HepG2 (cell line): ENCODE data around the gene AFF4. TPM values are rescaled to one million over a fixed set of nuclear protein-coding genes. Genes with fewer than 3 reads are reported as not detected.
A peak's percentile ranks its signal among the peaks of the same experiment; 100 is the strongest.

Experiments
- ATAC-seq: fragments of 200-7000 bp; cut with Tn5 transposase; 3 replicates; pipeline ENCODE4 v1.9.1; 2020; ENCODE audit warnings: mild to moderate bottlenecking, moderate library complexity
- BruUV-seq: library from RNA; stranded (reverse); fragments of 400-500 nt; replicated peaks from 2 replicates; lab custom pipeline; 2021; lab: Mats Ljungman, UMichigan
- CTCF ChIA-PET: fragments of 300-600 bp; formaldehyde crosslinking; extraction: SDS; loops from one replicate; lab custom pipeline; 2021; ENCODE audit warnings: low total read pairs, inconsistent platforms, low intra/inter-chr PET ratio; lab: Yijun Ruan, JAX
- POLR2A ChIA-PET: fragments of 350-600 bp; sonication (Branson Sonifier 250); formaldehyde crosslinking; loops from one replicate; lab custom pipeline; 2020; ENCODE audit warnings: antibody characterized with exemption, inconsistent platforms; lab: Yijun Ruan, JAX
- DNase-seq: peaks from one replicate; pipeline ENCODE4 v3.0.0-alpha.2; 2015; ENCODE audit warnings: low spot score
- FAIRE-seq: peaks from 3 replicates; lab custom pipeline; 2011; peaks lifted over from hg19 to GRCh38; lab: Jason Lieb, UNC
- H2AFZ ChIP-seq: one replicate; pipeline ENCODE4 v1.6.1; 2011; ENCODE audit warnings: low read length, inconsistent platforms
- H3K27ac ChIP-seq: fragments of 300-600 bp; 3 replicates; pipeline ENCODE4 v1.8.0; 2011; ENCODE audit warnings: mixed run types, mild to moderate bottlenecking, mixed read lengths, low read length, inconsistent platforms; ENCODE audit not compliant: insufficient read depth; ENCODE audit errors: extremely low read length
- H3K27me3 ChIP-seq, 2 experiments: fragments of 200-600 bp in 1 of 2; 2 replicates in 1 of 2; 3 replicates in 1 of 2; pipeline versions ENCODE4 v1.6.0 to v1.8.0; 2011; ENCODE audit warnings: low read length in 2 of 2, mild to moderate bottlenecking in 2 of 2, moderate library complexity in 2 of 2, inconsistent platforms in 1 of 2; ENCODE audit not compliant: insufficient read depth in 2 of 2, control insufficient read depth in 1 of 2
- H3K36me3 ChIP-seq, 2 experiments: fragments of 200-600 bp in 1 of 2; replicated peaks in 1 of 2; 2 replicates in 1 of 2; 3 replicates in 1 of 2; pipeline versions ENCODE4 v1.5.1 to v1.8.0; 2011; ENCODE audit warnings: low read length in 2 of 2, inconsistent platforms in 1 of 2; ENCODE audit not compliant: insufficient read depth in 2 of 2, control insufficient read depth in 1 of 2
- H3K4me1 ChIP-seq: 2 replicates; pipeline ENCODE4 v1.5.1; 2012; ENCODE audit warnings: low read length, inconsistent platforms; ENCODE audit not compliant: insufficient read depth
- H3K4me2 ChIP-seq: 2 replicates; pipeline ENCODE4 v1.6.0; 2011; ENCODE audit warnings: low read depth, low read length, inconsistent platforms
- H3K4me3 ChIP-seq, 3 experiments: fragments of 200-600 bp in 1 of 3; sonication (generic), shearing (Covaris generic) in 1 of 3; replicated peaks in 1 of 3; 2 replicates each; pipeline ENCODE4 v1.5.1; 2011 to 2016; ENCODE audit warnings: low read length in 3 of 3, inconsistent platforms in 2 of 3, low read depth in 2 of 3, mild to moderate bottlenecking in 2 of 3, control low read depth in 1 of 3, mixed read lengths in 1 of 3; ENCODE audit not compliant: insufficient read depth in 1 of 3
- H3K79me2 ChIP-seq: one replicate; pipeline ENCODE4 v1.6.1; 2011; ENCODE audit warnings: low read length, inconsistent platforms; ENCODE audit not compliant: insufficient read depth
- H3K9ac ChIP-seq: 2 replicates; pipeline ENCODE4 v1.6.0; 2011; ENCODE audit warnings: mild to moderate bottlenecking, low read depth, low read length, inconsistent platforms; ENCODE audit not compliant: insufficient read depth
- H3K9me3 ChIP-seq: 2 replicates; pipeline ENCODE4 v1.5.1; 2012; ENCODE audit warnings: mild to moderate bottlenecking, low read length
- H4K20me1 ChIP-seq: 2 replicates; pipeline ENCODE4 v1.6.0; 2011; ENCODE audit warnings: inconsistent platforms, mild to moderate bottlenecking, low read length, moderate library complexity; ENCODE audit not compliant: insufficient read depth
- AKAP8 ChIP-seq: sonication (generic); formaldehyde crosslinking; IDR thresholded peaks from 2 replicates; pipeline ENCODE4 v1.5.1; 2020; ENCODE audit warnings: mild to moderate bottlenecking, missing genetic modification reagents
- BRCA1 ChIP-seq: sonication (generic); formaldehyde crosslinking; IDR thresholded peaks from 2 replicates; pipeline ENCODE4 v1.4.0; 2020; ENCODE audit warnings: missing genetic modification reagents
- IRF2 ChIP-seq: IDR thresholded peaks from 2 replicates; pipeline ENCODE4 v1.6.1; 2018; ENCODE audit warnings: missing genetic modification reagents, missing compliant biosample characterization
- NKX3-1 ChIP-seq: sonication (generic); formaldehyde crosslinking; IDR thresholded peaks from 2 replicates; pipeline ENCODE4 v1.5.0; 2020; ENCODE audit warnings: missing genetic modification reagents
- SAFB2 ChIP-seq: sonication (generic); formaldehyde crosslinking; IDR thresholded peaks from 2 replicates; pipeline ENCODE4 v1.5.1; 2020; ENCODE audit warnings: missing genetic modification reagents, low read depth, mild to moderate bottlenecking, borderline replicate concordance
- SYNCRIP ChIP-seq: fragments of 200-400 bp; formaldehyde crosslinking; IDR thresholded peaks from 2 replicates; pipeline ENCODE4 v1.6.1; 2018; ENCODE audit warnings: mild to moderate bottlenecking, low read depth, low read length; ENCODE audit not compliant: insufficient read depth
- TERF1 ChIP-seq: sonication (generic); formaldehyde crosslinking; IDR thresholded peaks from 2 replicates; pipeline ENCODE4 v1.8.0; 2022; ENCODE audit warnings: mild to moderate bottlenecking, missing genetic modification reagents, moderate library complexity
- YY1 ChIP-seq: IDR thresholded peaks from 2 replicates; pipeline ENCODE4 v1.6.1; 2011; ENCODE audit warnings: low read length, low read depth, moderate library complexity, mild to moderate bottlenecking; ENCODE audit not compliant: insufficient read depth, insufficient replicate concordance
- ZKSCAN5 ChIP-seq: sonication (generic); formaldehyde crosslinking; IDR thresholded peaks from 2 replicates; pipeline ENCODE4 v1.5.1; 2020; ENCODE audit warnings: mild to moderate bottlenecking, missing genetic modification reagents
- ZNF431 ChIP-seq: sonication (generic); formaldehyde crosslinking; IDR thresholded peaks from 2 replicates; pipeline ENCODE4 v1.9.0; 2022; ENCODE audit warnings: missing genetic modification reagents, low read depth, mild to moderate bottlenecking, borderline replicate concordance
- ZNF614 ChIP-seq: IDR thresholded peaks from 2 replicates; pipeline ENCODE4 v1.6.1; 2018; ENCODE audit warnings: missing biosample characterization, missing genetic modification reagents, inconsistent platforms, borderline replicate concordance
- ZNF747 ChIP-seq: sonication (generic); formaldehyde crosslinking; IDR thresholded peaks from 2 replicates; pipeline ENCODE4 v1.8.1; 2023; ENCODE audit warnings: missing genetic modification reagents, mild to moderate bottlenecking, borderline replicate concordance
- ZSCAN31 ChIP-seq: sonication (generic); formaldehyde crosslinking; IDR thresholded peaks from 2 replicates; pipeline ENCODE4 v1.5.0; 2020; ENCODE audit warnings: low read depth, mild to moderate bottlenecking, missing genetic modification reagents
- WGBS: methylation state at CpG from one replicate; pipeline ENCODE4 v1.1.6; 2017; ENCODE audit warnings: low lambda C conversion rate; 5-methylcytosine and 5-hydroxymethylcytosine counted together
- in situ Hi-C: cut with HindIII; loops from 2 replicates; pipeline ENCODE4 v1.10.0; 2017; ENCODE audit warnings: low pct_unique_long_range_greater_than_20kb; ENCODE audit not compliant: extremely low pct_ligation_motif_present
- intact Hi-C: fragments of 100-400 bp; cut with micrococcal nuclease; formaldehyde crosslinking; loops from one replicate; pipeline ENCODE4 v1.10.0; 2022; ENCODE audit not compliant: unreplicated experiment
- polyA plus RNA-seq, 8 experiments: library from polyadenylated mRNA; depleted of rRNA in 3 of 8; stranded (reverse) in 7 of 8; unstranded in 1 of 8; fragments of >200 nt; fragmentation: Illumina TruSeq in 4 of 8; extraction: Trizol in 4 of 8; gene quantifications; 2 replicates each; pipeline versions ENCODE4 v1.2.1 to v1.2.3, GENCODE V29; 2011 to 2016; ENCODE audit warnings: low read depth in 4 of 8, missing spikeins in 1 of 8, mixed read lengths in 1 of 8; ENCODE audit not compliant: insufficient read depth in 1 of 8
- total RNA-seq, 5 experiments: library from RNA; depleted of rRNA; stranded (reverse); fragments of >200 nt; fragmentation: Illumina TruSeq; extraction: Trizol; gene quantifications; 2 replicates each; pipeline ENCODE4 v1.2.3, GENCODE V29; 2016; ENCODE audit warnings: low read depth in 1 of 5
- TF ChIP-seq, protein P1 (sequence below): sonication (generic); formaldehyde crosslinking; IDR thresholded peaks from 2 replicates; pipeline ENCODE4 v1.4.0; 2020; ENCODE audit warnings: mild to moderate bottlenecking, missing genetic modification reagents, borderline replicate concordance

The AFF4 gene
- total and polyA plus RNA-seq, 2 of the 13 experiments (the other 11 are each of a cell fraction or from before 2014, with no cell fraction given), result 22.1 to 25.5 TPM

- 0 out of 2 replicates have a peak, but pooled peaks have one; percentile 17 for TF ChIP-seq ZNF747 (CRISPR knock-in tag)
- TF ChIP-seq ZSCAN31 (CRISPR knock-in tag), result 0 out of 2 replicates have a peak, but pooled peaks have one; percentile 75
- TF ChIP-seq IRF2 (CRISPR knock-in tag), result peak; percentile 41; the same call in 1 of the 2 replicates
- 0 out of 2 replicates have a peak, but pooled peaks have one; percentile 32 for TF ChIP-seq SAFB2 (CRISPR knock-in tag)
- no peak for TF ChIP-seq NKX3-1 (CRISPR knock-in tag)
- TF ChIP-seq TERF1 (CRISPR knock-in tag), result no peak
- TF ChIP-seq AKAP8 (CRISPR knock-in tag), result peak; percentile 50; the same call in 1 of the 2 replicates
- TF ChIP-seq ZNF614 (CRISPR knock-in tag), result peak; percentile 84
Observed at GRCh38 chr5:132839426-132840301, 123.8 kb downstream of the AFF4 start (continued).

DNA sequence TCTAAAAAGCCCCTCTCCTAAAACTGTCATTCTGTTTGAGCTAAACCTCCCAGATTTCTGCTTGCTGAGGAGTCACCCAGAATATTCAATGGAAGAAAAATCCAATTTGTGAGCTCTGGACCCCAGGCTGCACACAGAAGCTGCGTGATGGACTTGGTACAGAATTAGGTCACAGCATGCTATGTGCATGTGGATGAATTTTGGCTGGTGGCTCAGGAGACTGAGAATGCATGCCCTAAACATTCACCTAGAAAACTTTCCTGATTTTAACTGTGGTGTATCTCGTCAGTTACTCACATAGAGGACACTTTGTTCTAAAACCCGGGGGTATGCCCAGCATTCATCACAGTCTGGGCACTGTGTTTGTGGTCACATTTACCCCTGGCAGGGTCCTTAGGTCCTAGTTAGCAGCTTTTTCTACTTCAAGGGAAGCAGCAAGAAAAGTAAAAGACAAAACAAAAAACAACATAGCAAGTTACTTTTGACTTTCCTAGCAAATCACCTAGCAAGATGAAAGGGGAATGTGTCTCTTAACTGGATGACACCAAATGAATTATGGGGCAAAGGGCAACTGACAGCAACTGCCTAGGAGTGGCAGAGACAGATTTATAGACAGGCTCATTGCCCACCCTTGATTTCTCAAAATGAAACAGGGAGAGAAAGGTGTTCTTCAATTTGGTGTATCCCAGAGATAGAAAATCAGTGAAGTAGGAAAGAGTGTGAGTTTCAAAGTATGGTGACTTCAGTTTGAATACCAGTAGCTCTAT, 124.7 kb downstream of the AFF4 start:
- intact Hi-C loops (no loop called here), in situ Hi-C loops (no loop called here)
- BruUV-seq, result no TSS peak
- peak overlapping the region; percentile 98 for H3K27ac ChIP-seq
- H3K36me3 ChIP-seq, result no peaks in the 10 kb centered on the region
- H3K4me3 ChIP-seq, result peak overlapping the region; percentile 36 to 68 (median 56); a peak in 5 of 6 replicates
- H3K9me3 ChIP-seq, result no peaks in the 10 kb centered on the region
- H3K79me2 ChIP-seq, result no peaks in the 10 kb centered on the region
- ATAC-seq (peak; percentile 43), DNase-seq (no peak), FAIRE-seq (no peak)
- peaks cover 83% of the 10 kb centered on the region for H3K4me1 ChIP-seq
- 0% methylated on average over 3 of the region's 3 CpGs for WGBS
- no peak overlapping the region for H2AFZ ChIP-seq
- H3K9ac ChIP-seq, result peak overlapping the region; percentile 88
- no peaks in the 10 kb centered on the region for H3K27me3 ChIP-seq
- H3K4me2 ChIP-seq, result peak overlapping the region; percentile 92
- CTCF ChIA-PET, result no interaction called here
- H4K20me1 ChIP-seq, result no peaks in the 10 kb centered on the region
- POLR2A ChIA-PET, result interaction anchor here (0.7 to 4.8 kb wide), 14 partner anchors 8 to 213 kb away, joined by 3 to 51 read pairs (median 10); partner anchors contain the start of genes GDF9, HSPA4, SHROOM1 and UQCRQ
- TF ChIP-seq ZKSCAN5, result no peak
- TF ChIP-seq ZNF431, result no peak
- TF ChIP-seq BRCA1 (CRISPR knock-in tag), result no peak
- no peak for TF ChIP-seq YY1
- TF ChIP-seq SYNCRIP, result no peak
- TF ChIP-seq, protein P1, sequence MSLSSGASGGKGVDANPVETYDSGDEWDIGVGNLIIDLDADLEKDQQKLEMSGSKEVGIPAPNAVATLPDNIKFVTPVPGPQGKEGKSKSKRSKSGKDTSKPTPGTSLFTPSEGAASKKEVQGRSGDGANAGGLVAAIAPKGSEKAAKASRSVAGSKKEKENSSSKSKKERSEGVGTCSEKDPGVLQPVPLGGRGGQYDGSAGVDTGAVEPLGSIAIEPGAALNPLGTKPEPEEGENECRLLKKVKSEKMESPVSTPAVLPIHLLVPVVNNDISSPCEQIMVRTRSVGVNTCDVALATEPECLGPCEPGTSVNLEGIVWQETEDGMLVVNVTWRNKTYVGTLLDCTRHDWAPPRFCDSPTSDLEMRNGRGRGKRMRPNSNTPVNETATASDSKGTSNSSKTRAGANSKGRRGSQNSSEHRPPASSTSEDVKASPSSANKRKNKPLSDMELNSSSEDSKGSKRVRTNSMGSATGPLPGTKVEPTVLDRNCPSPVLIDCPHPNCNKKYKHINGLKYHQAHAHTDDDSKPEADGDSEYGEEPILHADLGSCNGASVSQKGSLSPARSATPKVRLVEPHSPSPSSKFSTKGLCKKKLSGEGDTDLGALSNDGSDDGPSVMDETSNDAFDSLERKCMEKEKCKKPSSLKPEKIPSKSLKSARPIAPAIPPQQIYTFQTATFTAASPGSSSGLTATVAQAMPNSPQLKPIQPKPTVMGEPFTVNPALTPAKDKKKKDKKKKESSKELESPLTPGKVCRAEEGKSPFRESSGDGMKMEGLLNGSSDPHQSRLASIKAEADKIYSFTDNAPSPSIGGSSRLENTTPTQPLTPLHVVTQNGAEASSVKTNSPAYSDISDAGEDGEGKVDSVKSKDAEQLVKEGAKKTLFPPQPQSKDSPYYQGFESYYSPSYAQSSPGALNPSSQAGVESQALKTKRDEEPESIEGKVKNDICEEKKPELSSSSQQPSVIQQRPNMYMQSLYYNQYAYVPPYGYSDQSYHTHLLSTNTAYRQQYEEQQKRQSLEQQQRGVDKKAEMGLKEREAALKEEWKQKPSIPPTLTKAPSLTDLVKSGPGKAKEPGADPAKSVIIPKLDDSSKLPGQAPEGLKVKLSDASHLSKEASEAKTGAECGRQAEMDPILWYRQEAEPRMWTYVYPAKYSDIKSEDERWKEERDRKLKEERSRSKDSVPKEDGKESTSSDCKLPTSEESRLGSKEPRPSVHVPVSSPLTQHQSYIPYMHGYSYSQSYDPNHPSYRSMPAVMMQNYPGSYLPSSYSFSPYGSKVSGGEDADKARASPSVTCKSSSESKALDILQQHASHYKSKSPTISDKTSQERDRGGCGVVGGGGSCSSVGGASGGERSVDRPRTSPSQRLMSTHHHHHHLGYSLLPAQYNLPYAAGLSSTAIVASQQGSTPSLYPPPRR, result no peak
